BE2C (cell line): ENCODE measurements around the gene TBC1D23.

Experiments used
- DNase-seq: peaks from one replicate; pipeline ENCODE4 v3.0.0-alpha.2; 2020
- H3K27me3 ChIP-seq: fragments of 250-450 bp; sonication (Bioruptor Pico); 2 replicates; pipeline ENCODE4 v1.5.1; 2020; ENCODE audit warnings: mild to moderate bottlenecking
- H3K36me3 ChIP-seq: fragments of 250-450 bp; sonication (Bioruptor Pico); 2 replicates; pipeline ENCODE4 v1.5.1; 2020; ENCODE audit warnings: mild to moderate bottlenecking
- H3K4me1 ChIP-seq: fragments of 250-450 bp; sonication (Bioruptor Pico); 2 replicates; pipeline ENCODE4 v1.5.1; 2020
- H3K4me3 ChIP-seq: 2 replicates; pipeline ENCODE4 v1.5.1; 2011; ENCODE audit warnings: low read depth, low read length
- H3K9me3 ChIP-seq: fragments of 250-450 bp; sonication (Bioruptor Pico); 2 replicates; pipeline ENCODE4 v1.5.1; 2020
- CTCF ChIP-seq: IDR thresholded peaks from 2 replicates; pipeline ENCODE4 v1.5.1; 2012; ENCODE audit warnings: mild to moderate bottlenecking, low read depth, low read length

TBC1D23 gene

DNA sequence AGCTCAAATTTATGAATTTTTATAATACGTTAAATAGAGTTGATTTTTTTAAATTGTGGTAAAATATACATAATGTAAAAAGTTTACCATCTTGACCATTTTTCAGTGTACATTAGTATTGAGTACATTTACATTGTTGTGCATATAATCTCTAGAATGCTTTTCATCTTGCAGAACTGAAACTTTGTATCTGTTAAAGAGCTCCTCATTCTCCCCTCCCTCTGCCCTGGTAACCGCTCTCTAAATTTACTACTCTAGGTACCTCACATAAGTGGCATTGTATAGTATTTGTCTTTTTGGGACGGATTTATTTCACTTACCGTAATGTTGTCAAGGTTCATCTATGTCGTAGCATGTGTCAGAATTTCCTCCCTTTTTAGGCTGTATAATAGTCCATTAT lies 13.6 kb downstream of the TBC1D23 start:
- no peaks in the 10 kb centered on the region for H3K36me3 ChIP-seq
- DNase-seq: no peak
- no peak for TF ChIP-seq CTCF
- no peaks in the 10 kb centered on the region for H3K27me3 ChIP-seq
- H3K4me3 ChIP-seq: no peak overlapping the region
- no peaks in the 10 kb centered on the region for H3K9me3 ChIP-seq
- H3K4me1 ChIP-seq: no peaks in the 10 kb centered on the region

DNA sequence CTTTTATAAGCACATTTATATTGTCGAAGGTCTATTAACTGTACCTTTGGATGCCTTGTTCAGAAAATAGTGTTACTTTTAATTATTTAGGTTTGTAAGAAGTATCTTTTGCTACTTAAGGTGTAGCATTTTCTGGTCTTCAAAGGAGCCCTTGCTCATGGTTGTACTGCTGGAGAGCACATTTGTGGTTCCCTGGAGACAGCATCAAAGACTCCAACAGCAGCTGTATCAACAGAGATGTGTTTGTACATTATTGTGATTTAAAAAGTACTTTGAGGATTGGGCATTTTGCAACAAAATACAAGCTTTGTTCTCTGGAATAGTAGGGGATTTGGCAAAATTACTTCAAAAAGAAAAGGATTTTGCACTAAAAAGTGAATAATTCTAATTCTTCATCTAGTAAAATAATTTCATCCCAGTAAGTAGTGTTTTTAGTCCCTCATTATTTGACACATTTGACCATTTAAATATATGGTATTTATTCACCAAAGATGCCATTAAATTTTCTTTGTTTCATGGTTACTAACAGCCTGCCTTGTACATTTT lies 16.5 kb downstream of the TBC1D23 start:
- Histone ChIP-seq H3K36me3 (no peaks in the 10 kb centered on the region; the same call in 1 of the 2 replicates), H3K4me3 (no peak overlapping the region), H3K27me3 (no peaks in the 10 kb centered on the region), H3K9me3 (no peaks in the 10 kb centered on the region), H3K4me1 (no peaks in the 10 kb centered on the region)
- TF ChIP-seq CTCF: no peak
- DNase-seq: no peak

- Histone ChIP-seq H3K27me3 (no peaks in the 10 kb centered on the region), H3K4me3 (no peak overlapping the region), H3K4me1 (no peaks in the 10 kb centered on the region), H3K9me3 (no peaks in the 10 kb centered on the region), H3K36me3 (no peaks in the 10 kb centered on the region; the same call in 1 of the 2 replicates)
- DNase-seq: no peak
- no peak for TF ChIP-seq CTCF
Observed at GRCh38 chr3:100278910-100279309, 18.1 kb downstream of the TBC1D23 start.

- TF ChIP-seq CTCF: no peak
- Histone ChIP-seq H3K9me3 (no peaks in the 10 kb centered on the region), H3K36me3 (no peaks in the 10 kb centered on the region), H3K4me1 (no peaks in the 10 kb centered on the region), H3K27me3 (no peaks in the 10 kb centered on the region), H3K4me3 (no peak overlapping the region)
- DNase-seq: no peak
Observed at GRCh38 chr3:100288288-100288894, 27.6 kb downstream of the TBC1D23 start.

DNA sequence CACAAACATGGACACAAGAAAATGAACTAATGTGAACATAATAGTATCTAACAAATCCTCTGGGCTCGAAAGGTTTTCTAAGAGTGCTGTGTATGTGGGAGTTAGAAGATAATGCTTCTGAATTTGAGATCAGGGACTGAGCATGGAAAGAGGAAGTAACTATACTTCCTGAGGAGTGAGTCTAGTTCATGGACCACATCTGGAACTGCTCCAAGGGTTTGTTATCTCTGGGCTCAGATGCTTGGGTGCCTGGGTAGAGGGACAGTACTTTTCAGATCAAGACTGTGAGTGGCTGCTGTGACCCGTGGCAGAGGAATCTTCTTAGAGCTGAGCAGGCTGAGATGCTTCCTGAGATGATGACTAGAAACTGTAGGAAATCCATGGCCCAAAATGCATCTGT lies 28.5 kb downstream of the TBC1D23 start:
- no peak overlapping the region for H3K4me3 ChIP-seq
- H3K9me3 ChIP-seq: no peaks in the 10 kb centered on the region
- no peak for TF ChIP-seq CTCF
- no peaks in the 10 kb centered on the region for H3K36me3 ChIP-seq
- no peaks in the 10 kb centered on the region for H3K4me1 ChIP-seq
- H3K27me3 ChIP-seq: no peaks in the 10 kb centered on the region
- DNase-seq: no peak

GRCh38 chr3:100295089-100295488 lies 34.3 kb downstream of the TBC1D23 start:
- TF ChIP-seq CTCF: no peak
- H3K36me3 ChIP-seq: peaks cover 4% of the 10 kb centered on the region
- no peaks in the 10 kb centered on the region for H3K27me3 ChIP-seq
- H3K4me3 ChIP-seq: no peak overlapping the region
- no peak for DNase-seq
- H3K4me1 ChIP-seq: no peaks in the 10 kb centered on the region
- no peaks in the 10 kb centered on the region for H3K9me3 ChIP-seq
